Measurements from ENCODE around the gene UBL3. TPM values are rescaled to one million over a fixed set of nuclear protein-coding genes. Genes with fewer than 3 reads are reported as not detected.

UBL3 gene
- total RNA-seq, 1 experiment from 2014 or later = 10.9 TPM

DNA sequence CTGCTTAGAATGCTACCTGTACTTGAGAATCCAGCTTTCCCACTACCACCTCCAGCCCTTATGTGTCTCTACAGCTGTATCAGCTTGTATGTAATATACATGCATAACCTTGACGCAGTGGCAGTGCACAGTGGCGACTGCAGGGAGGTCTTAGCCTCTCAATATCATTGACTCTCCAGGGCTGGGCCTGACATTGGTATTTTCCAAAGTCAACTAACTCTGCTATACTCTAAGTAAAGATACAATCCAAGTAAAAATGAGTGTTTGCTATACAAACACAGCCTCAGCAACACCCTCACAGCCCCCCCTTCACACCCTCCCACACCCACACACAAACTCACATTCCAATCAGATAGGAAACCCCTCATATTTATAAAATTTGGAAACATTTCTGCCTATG, 6.7 kb upstream of the UBL3 start:
- BruUV-seq (replicated peaks) = no TSS peak
- Histone ChIP-seq H3K36me3 (ENCODE audit: low read depth, low read length) (no peaks in the 10 kb centered on the region), H3K9me2 (replicated peaks; ENCODE audit: low read length) (no peaks in the 10 kb centered on the region), H3K9ac (ENCODE audit: low read length) (no peak overlapping the region), H3K9me3 (ENCODE audit: low read length) (no peaks in the 10 kb centered on the region), H3K27me3 (ENCODE audit: low read length) (no peaks in the 10 kb centered on the region), H4K20me1 (ENCODE audit: low read length) (no peaks in the 10 kb centered on the region), H3K4me1 (ENCODE audit: insufficient read depth, low read length) (peaks cover 32% of the 10 kb centered on the region), H3K4me2 (ENCODE audit: low read length) (no peak overlapping the region), H3K79me2 (ENCODE audit: low read length) (no peaks in the 10 kb centered on the region), H3K27ac (ENCODE audit: low read length) (no peak overlapping the region), H3F3A (ENCODE audit: low read length, unreplicated experiment) (no peaks in the 10 kb centered on the region), H3K4me3 (ENCODE audit: low read length) (no peak overlapping the region), H2AFZ (ENCODE audit: low read length) (no peak overlapping the region)
- ATAC-seq = no peak
- ChIA-PET CTCF (no interaction called here), POLR2A (ENCODE audit: unreplicated experiment) (no interaction called here)
- intact Hi-C loops (cut with micrococcal nuclease) = no loop called here
- no peak for DNase-seq
- TF ChIP-seq EZH2phosphoT487 (IDR thresholded peaks at IDR 0.05; ENCODE audit: borderline replicate concordance, low read length) (no peak), EZH2 (IDR thresholded peaks at IDR 0.05; ENCODE audit: low read length, unreplicated experiment) (no peak)
- TF ChIP-seq, protein P1, sequence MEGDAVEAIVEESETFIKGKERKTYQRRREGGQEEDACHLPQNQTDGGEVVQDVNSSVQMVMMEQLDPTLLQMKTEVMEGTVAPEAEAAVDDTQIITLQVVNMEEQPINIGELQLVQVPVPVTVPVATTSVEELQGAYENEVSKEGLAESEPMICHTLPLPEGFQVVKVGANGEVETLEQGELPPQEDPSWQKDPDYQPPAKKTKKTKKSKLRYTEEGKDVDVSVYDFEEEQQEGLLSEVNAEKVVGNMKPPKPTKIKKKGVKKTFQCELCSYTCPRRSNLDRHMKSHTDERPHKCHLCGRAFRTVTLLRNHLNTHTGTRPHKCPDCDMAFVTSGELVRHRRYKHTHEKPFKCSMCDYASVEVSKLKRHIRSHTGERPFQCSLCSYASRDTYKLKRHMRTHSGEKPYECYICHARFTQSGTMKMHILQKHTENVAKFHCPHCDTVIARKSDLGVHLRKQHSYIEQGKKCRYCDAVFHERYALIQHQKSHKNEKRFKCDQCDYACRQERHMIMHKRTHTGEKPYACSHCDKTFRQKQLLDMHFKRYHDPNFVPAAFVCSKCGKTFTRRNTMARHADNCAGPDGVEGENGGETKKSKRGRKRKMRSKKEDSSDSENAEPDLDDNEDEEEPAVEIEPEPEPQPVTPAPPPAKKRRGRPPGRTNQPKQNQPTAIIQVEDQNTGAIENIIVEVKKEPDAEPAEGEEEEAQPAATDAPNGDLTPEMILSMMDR (conservative IDR thresholded peaks at IDR 0.05; ENCODE audit: low read depth, low read length) = no peak

DNA sequence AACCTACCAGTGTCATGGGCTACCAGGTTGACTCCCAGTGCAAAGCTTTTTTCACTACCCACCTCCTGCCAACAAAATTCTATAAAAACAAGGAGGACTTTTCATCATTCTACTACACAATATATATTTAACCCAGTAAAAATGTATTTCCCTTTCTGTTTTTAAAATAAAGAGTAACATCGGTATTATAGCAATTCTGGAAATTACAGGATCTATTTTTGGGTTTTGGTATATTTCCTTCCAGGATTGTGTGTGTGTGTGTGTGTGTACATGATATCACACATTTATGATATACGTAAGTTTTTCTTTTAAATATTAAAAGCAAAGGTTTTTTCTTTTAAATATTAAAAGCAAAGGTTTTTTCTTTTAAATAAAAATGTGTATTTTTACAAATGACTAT, 6.0 kb upstream of the UBL3 start:
- Histone ChIP-seq H3K4me1 (ENCODE audit: insufficient read depth, low read length) (peaks cover 32% of the 10 kb centered on the region), H3K4me2 (ENCODE audit: low read length) (no peak overlapping the region), H3K9ac (ENCODE audit: low read length) (no peak overlapping the region), H3K36me3 (ENCODE audit: low read depth, low read length) (no peaks in the 10 kb centered on the region), H3K79me2 (ENCODE audit: low read length) (no peaks in the 10 kb centered on the region), H3K27me3 (ENCODE audit: low read length) (no peaks in the 10 kb centered on the region), H3K4me3 (ENCODE audit: low read length) (no peak overlapping the region), H3F3A (ENCODE audit: low read length, unreplicated experiment) (no peaks in the 10 kb centered on the region), H3K9me2 (replicated peaks; ENCODE audit: low read length) (no peaks in the 10 kb centered on the region), H3K9me3 (ENCODE audit: low read length) (no peaks in the 10 kb centered on the region), H3K27ac (ENCODE audit: low read length) (no peak overlapping the region), H4K20me1 (ENCODE audit: low read length) (no peaks in the 10 kb centered on the region), H2AFZ (ENCODE audit: low read length) (no peak overlapping the region)
- ChIA-PET POLR2A (ENCODE audit: unreplicated experiment) (no interaction called here), CTCF (no interaction called here)
- no peak for DNase-seq
- BruUV-seq (replicated peaks) = no TSS peak
- ATAC-seq = no peak
- intact Hi-C loops (cut with micrococcal nuclease) = no loop called here
- no peak for TF ChIP-seq EZH2 (IDR thresholded peaks at IDR 0.05; ENCODE audit: low read length, unreplicated experiment)
- TF ChIP-seq, protein P1 (conservative IDR thresholded peaks at IDR 0.05; ENCODE audit: low read depth, low read length) = no peak
- no peak for TF ChIP-seq EZH2phosphoT487 (IDR thresholded peaks at IDR 0.05; ENCODE audit: borderline replicate concordance, low read length)

DNA sequence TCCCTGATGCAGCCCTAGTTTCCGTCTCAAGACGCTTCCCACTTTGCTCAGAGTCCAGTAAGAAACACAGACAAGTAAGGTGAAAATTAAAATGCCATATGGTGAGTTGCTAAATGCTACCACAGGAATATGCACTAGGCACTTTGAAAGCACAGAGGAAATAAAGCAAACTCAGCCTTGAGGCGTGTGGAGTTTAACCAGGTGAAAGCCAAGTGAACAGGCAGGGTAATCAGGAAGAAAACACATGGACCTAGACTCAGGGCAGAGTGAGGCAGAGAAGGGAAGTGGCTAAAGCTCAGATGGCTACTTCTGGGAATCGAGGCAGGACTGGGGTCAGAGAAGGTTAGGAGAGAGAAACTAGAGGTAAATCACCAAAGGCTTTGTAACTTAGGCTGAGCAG, 5.4 kb upstream of the UBL3 start:
- no peak for ATAC-seq
- BruUV-seq (replicated peaks) = no TSS peak
- H3K9ac ChIP-seq (ENCODE audit: low read length) = no peak overlapping the region
- H3K4me2 ChIP-seq (ENCODE audit: low read length) = no peak overlapping the region
- H3K4me1 ChIP-seq (ENCODE audit: insufficient read depth, low read length) = peaks cover 35% of the 10 kb centered on the region
- TF ChIP-seq EZH2phosphoT487 (IDR thresholded peaks at IDR 0.05; ENCODE audit: borderline replicate concordance, low read length) (no peak), EZH2 (IDR thresholded peaks at IDR 0.05; ENCODE audit: low read length, unreplicated experiment) (no peak)
- TF ChIP-seq, protein P1 (conservative IDR thresholded peaks at IDR 0.05; ENCODE audit: low read depth, low read length) = no peak
- no peaks in the 10 kb centered on the region for H3K9me2 ChIP-seq (replicated peaks; ENCODE audit: low read length)
- no peaks in the 10 kb centered on the region for H3K27me3 ChIP-seq (ENCODE audit: low read length)
- ChIA-PET POLR2A (ENCODE audit: unreplicated experiment) (no interaction called here), CTCF (no interaction called here)
- no peaks in the 10 kb centered on the region for H3K36me3 ChIP-seq (ENCODE audit: low read depth, low read length)
- no peaks in the 10 kb centered on the region for H3K9me3 ChIP-seq (ENCODE audit: low read length)
- no peak overlapping the region for H2AFZ ChIP-seq (ENCODE audit: low read length)
- intact Hi-C loops (cut with micrococcal nuclease) = no loop called here
- no peak overlapping the region for H3K27ac ChIP-seq (ENCODE audit: low read length)
- H4K20me1 ChIP-seq (ENCODE audit: low read length) = no peaks in the 10 kb centered on the region
- H3F3A ChIP-seq (ENCODE audit: low read length, unreplicated experiment) = no peaks in the 10 kb centered on the region
- H3K4me3 ChIP-seq (ENCODE audit: low read length) = no peak overlapping the region
- DNase-seq = no peak
- H3K79me2 ChIP-seq (ENCODE audit: low read length) = no peaks in the 10 kb centered on the region

Data from PC-3 (cell line).